ENCODE data around the gene BBX.

BBX gene

GRCh38 chr3:107803170-107803569, 280.4 kb downstream of the BBX start:
- H3K4me3 ChIP-seq (ENCODE audit: low read length): no peak overlapping the region
- no peak for TF ChIP-seq CTCF (conservative IDR thresholded peaks at IDR 0.05; ENCODE audit: low read depth, low read length)
- no peak for DNase-seq (ENCODE audit: low read depth)

- TF ChIP-seq CTCF (conservative IDR thresholded peaks at IDR 0.05; ENCODE audit: low read depth, low read length): no peak
- DNase-seq (ENCODE audit: low read depth): no peak
- H3K4me3 ChIP-seq (ENCODE audit: low read length): no peak overlapping the region
These were observed 283.3 kb downstream of the BBX start for GRCh38 chr3:107806021-107806420.

GRCh38 chr3:107806536-107806935, 283.8 kb downstream of the BBX start:
- TF ChIP-seq CTCF (conservative IDR thresholded peaks at IDR 0.05; ENCODE audit: low read depth, low read length): no peak
- no peak for DNase-seq (ENCODE audit: low read depth)
- H3K4me3 ChIP-seq (ENCODE audit: low read length): no peak overlapping the region

- no peak for TF ChIP-seq CTCF (conservative IDR thresholded peaks at IDR 0.05; ENCODE audit: low read depth, low read length)
- DNase-seq (ENCODE audit: low read depth): no peak
- H3K4me3 ChIP-seq (ENCODE audit: low read length): no peak overlapping the region
These were observed 287.7 kb downstream of the BBX start for GRCh38 chr3:107810171-107811071.

- TF ChIP-seq CTCF (conservative IDR thresholded peaks at IDR 0.05; ENCODE audit: low read depth, low read length): no peak
- H3K4me3 ChIP-seq (ENCODE audit: low read length): no peak overlapping the region
- no peak for DNase-seq (ENCODE audit: low read depth)
These were observed 290.3 kb downstream of the BBX start for GRCh38 chr3:107813026-107813425.

GRCh38 chr3:107816107-107816506, 293.3 kb downstream of the BBX start:
- no peak for TF ChIP-seq CTCF (conservative IDR thresholded peaks at IDR 0.05; ENCODE audit: low read depth, low read length)
- H3K4me3 ChIP-seq (ENCODE audit: low read length): no peak overlapping the region
- no peak for DNase-seq (ENCODE audit: low read depth)

GRCh38 chr3:107817076-107817475, 294.3 kb downstream of the BBX start:
- no peak for TF ChIP-seq CTCF (conservative IDR thresholded peaks at IDR 0.05; ENCODE audit: low read depth, low read length)
- DNase-seq (ENCODE audit: low read depth): no peak
- H3K4me3 ChIP-seq (ENCODE audit: low read length): no peak overlapping the region
